PC-3 (cell line): ENCODE measurements around the gene LINGO4. TPM values are rescaled to one million over a fixed set of nuclear protein-coding genes. Genes with fewer than 3 reads are reported as not detected.

Source experiments
- ATAC-seq: fragments of 200-7000 bp; cut with Tn5 transposase; 2 replicates; pipeline ENCODE4 v1.9.1; 2020; ENCODE audit warnings: mild to moderate bottlenecking, moderate library complexity
- BruUV-seq: library from RNA; stranded (reverse); fragments of 400-500 nt; replicated peaks from 2 replicates; lab custom pipeline; 2021; lab: Mats Ljungman, UMichigan
- CTCF ChIA-PET: fragments of 300-600 bp; sonication (Branson Sonifier 250); formaldehyde crosslinking; loops from one replicate; lab custom pipeline; 2022; ENCODE audit warnings: antibody characterized with exemption; lab: Charles Lee
- POLR2A ChIA-PET: fragments of 300-600 bp; sonication (Branson Sonifier 250); formaldehyde crosslinking; loops from one replicate; lab custom pipeline; 2022; ENCODE audit warnings: antibody characterized with exemption; ENCODE audit not compliant: unreplicated experiment; lab: Charles Lee
- DNase-seq: peaks from one replicate; pipeline ENCODE4 v3.0.0-alpha.2; 2015
- H2AFZ ChIP-seq: fragments of 300-600 bp; sonication (generic); 2 replicates; pipeline ENCODE4 v1.6.0; 2016; ENCODE audit warnings: antibody characterized with exemption, low read length
- H3F3A ChIP-seq: fragments of 300-600 bp; sonication (generic); one replicate; pipeline ENCODE4 v1.6.0; 2017; ENCODE audit warnings: antibody characterized with exemption, low read length, control low read depth, mild to moderate bottlenecking; ENCODE audit not compliant: unreplicated experiment
- H3K27ac ChIP-seq: fragments of 300-600 bp; sonication (generic); 2 replicates; pipeline ENCODE4 v1.5.1; 2016; ENCODE audit warnings: mild to moderate bottlenecking, low read length
- H3K27me3 ChIP-seq: fragments of 300-600 bp; sonication (generic); 2 replicates; pipeline ENCODE4 v1.6.1; 2016; ENCODE audit warnings: low read length, mixed read lengths
- H3K36me3 ChIP-seq: fragments of 300-600 bp; sonication (generic); 2 replicates; pipeline ENCODE4 v1.6.1; 2016; ENCODE audit warnings: low read depth, mixed run types, low read length, mixed read lengths
- H3K4me1 ChIP-seq: fragments of 300-600 bp; sonication (generic); 2 replicates; pipeline ENCODE4 v1.5.1; 2016; ENCODE audit warnings: low read length; ENCODE audit not compliant: insufficient read depth
- H3K4me2 ChIP-seq: fragments of 300-600 bp; sonication (generic); 2 replicates; pipeline ENCODE4 v1.6.0; 2016; ENCODE audit warnings: low read length
- H3K4me3 ChIP-seq: fragments of 300-600 bp; sonication (generic); 2 replicates; pipeline ENCODE4 v1.5.1; 2016; ENCODE audit warnings: mild to moderate bottlenecking, low read length, mixed read lengths
- H3K79me2 ChIP-seq: fragments of 300-600 bp; sonication (generic); 2 replicates; pipeline ENCODE4 v1.6.1; 2017; ENCODE audit warnings: low read length, mixed read lengths
- H3K9ac ChIP-seq: fragments of 300-600 bp; sonication (generic); 2 replicates; pipeline ENCODE4 v1.6.0; 2016; ENCODE audit warnings: mild to moderate bottlenecking, low read length
- H3K9me2 ChIP-seq: fragments of 300-600 bp; sonication (generic); replicated peaks from 2 replicates; pipeline ENCODE4 v1.6.1; 2016; ENCODE audit warnings: mixed run types, low read length, mixed read lengths
- H3K9me3 ChIP-seq: fragments of 300-600 bp; sonication (generic); 2 replicates; pipeline ENCODE4 v1.6.1; 2016; ENCODE audit warnings: low read length, mixed read lengths
- H4K20me1 ChIP-seq: fragments of 300-600 bp; sonication (generic); 2 replicates; pipeline ENCODE4 v1.6.1; 2016; ENCODE audit warnings: low read length, mixed read lengths
- EZH2 ChIP-seq: fragments of 300-600 bp; sonication (generic); IDR thresholded peaks from one replicate; pipeline ENCODE4 v1.6.1; 2017; ENCODE audit warnings: antibody characterized with exemption, mild to moderate bottlenecking, low read length; ENCODE audit not compliant: unreplicated experiment
- EZH2phosphoT487 ChIP-seq: fragments of 300-600 bp; sonication (generic); IDR thresholded peaks from 2 replicates; pipeline ENCODE4 v1.6.1; 2018; ENCODE audit warnings: mild to moderate bottlenecking, antibody characterized with exemption, low read length, borderline replicate concordance
- intact Hi-C: fragments of 100-400 bp; cut with micrococcal nuclease; formaldehyde crosslinking; loops from 2 replicates; pipeline ENCODE4 v1.9.0; 2023
- total RNA-seq: library from RNA; depleted of rRNA; stranded (reverse); fragments of >200 nt; gene quantifications from 2 replicates; pipeline ENCODE4 v1.2.3, GENCODE V29; 2014
- TF ChIP-seq, protein P1 (sequence below): fragments of 300-600 bp; sonication (generic); conservative IDR thresholded peaks from 2 replicates; pipeline ENCODE4 v1.5.1; 2017; ENCODE audit warnings: antibody characterized with exemption, low read depth, mild to moderate bottlenecking, low read length

LINGO4 gene
- total RNA-seq, 1 experiment from 2014 or later = not detected

- Histone ChIP-seq H4K20me1 (no peaks in the 10 kb centered on the region), H3K79me2 (peaks cover 3% of the 10 kb centered on the region; the same call in 1 of the 2 replicates), H3K36me3 (no peaks in the 10 kb centered on the region), H3K4me1 (peaks cover 58% of the 10 kb centered on the region), H3K27me3 (no peaks in the 10 kb centered on the region), H2AFZ (no peak overlapping the region), H3K27ac (peak overlapping the region; percentile 83), H3K9ac (peak overlapping the region; percentile 38), H3K4me2 (peak overlapping the region; percentile 36), H3F3A (no peaks in the 10 kb centered on the region), H3K4me3 (no peak overlapping the region), H3K9me2 (no peaks in the 10 kb centered on the region), H3K9me3 (no peaks in the 10 kb centered on the region)
- ATAC-seq (no peak), DNase-seq (no peak)
- intact Hi-C loops = loop anchor here (2.0 to 10.0 kb wide), 3 partner anchors 46 to 492 kb away; partner anchors contain the start of genes RFX5, SNX27 and TDRKH
- ChIA-PET POLR2A (interaction anchor here (0.6 kb wide), 1 partner anchor 468 kb away, joined by 3 read pairs; no protein-coding TSS in a partner anchor), CTCF (interaction anchor here (0.5 to 1.3 kb wide), 11 partner anchors 40 to 647 kb away, joined by 3 to 13 read pairs (median 4); partner anchors contain the start of gene VPS72)
- BruUV-seq = no TSS peak
- TF ChIP-seq EZH2 (no peak), EZH2phosphoT487 (no peak)
- TF ChIP-seq, protein P1, sequence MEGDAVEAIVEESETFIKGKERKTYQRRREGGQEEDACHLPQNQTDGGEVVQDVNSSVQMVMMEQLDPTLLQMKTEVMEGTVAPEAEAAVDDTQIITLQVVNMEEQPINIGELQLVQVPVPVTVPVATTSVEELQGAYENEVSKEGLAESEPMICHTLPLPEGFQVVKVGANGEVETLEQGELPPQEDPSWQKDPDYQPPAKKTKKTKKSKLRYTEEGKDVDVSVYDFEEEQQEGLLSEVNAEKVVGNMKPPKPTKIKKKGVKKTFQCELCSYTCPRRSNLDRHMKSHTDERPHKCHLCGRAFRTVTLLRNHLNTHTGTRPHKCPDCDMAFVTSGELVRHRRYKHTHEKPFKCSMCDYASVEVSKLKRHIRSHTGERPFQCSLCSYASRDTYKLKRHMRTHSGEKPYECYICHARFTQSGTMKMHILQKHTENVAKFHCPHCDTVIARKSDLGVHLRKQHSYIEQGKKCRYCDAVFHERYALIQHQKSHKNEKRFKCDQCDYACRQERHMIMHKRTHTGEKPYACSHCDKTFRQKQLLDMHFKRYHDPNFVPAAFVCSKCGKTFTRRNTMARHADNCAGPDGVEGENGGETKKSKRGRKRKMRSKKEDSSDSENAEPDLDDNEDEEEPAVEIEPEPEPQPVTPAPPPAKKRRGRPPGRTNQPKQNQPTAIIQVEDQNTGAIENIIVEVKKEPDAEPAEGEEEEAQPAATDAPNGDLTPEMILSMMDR = no peak
Measured at GRCh38 chr1:151837197-151837596, 32.0 kb upstream of the LINGO4 start.

DNA sequence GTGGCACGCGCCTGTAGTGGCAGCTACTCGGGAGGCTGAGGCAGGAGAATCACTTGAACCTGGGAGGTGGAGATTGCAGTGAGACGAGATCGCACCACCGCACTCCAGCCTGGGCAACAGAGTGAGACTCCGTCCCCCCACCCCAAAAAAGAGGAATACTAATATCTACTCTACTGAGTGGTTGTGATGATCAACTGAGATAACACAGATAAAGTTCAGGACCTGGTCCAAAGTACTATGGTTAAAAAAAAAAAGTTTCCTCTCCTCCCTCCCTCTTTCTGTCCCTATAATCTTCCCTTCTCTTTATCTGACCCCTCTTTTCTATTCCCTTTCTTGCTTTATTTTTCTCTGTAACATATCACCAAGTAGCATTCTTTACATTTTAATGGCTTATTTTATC, 30.4 kb upstream of the LINGO4 start:
- no peak overlapping the region for H3K4me2 ChIP-seq
- H2AFZ ChIP-seq = no peak overlapping the region
- POLR2A ChIA-PET = no interaction called here
- no peaks in the 10 kb centered on the region for H3K27me3 ChIP-seq
- H4K20me1 ChIP-seq = no peaks in the 10 kb centered on the region
- no peak for DNase-seq
- peaks cover 46% of the 10 kb centered on the region for H3K4me1 ChIP-seq
- no peaks in the 10 kb centered on the region for H3F3A ChIP-seq
- no peaks in the 10 kb centered on the region for H3K9me3 ChIP-seq
- peaks cover 3% of the 10 kb centered on the region; the same call in 1 of the 2 replicates for H3K79me2 ChIP-seq
- intact Hi-C loops = loop anchor here (10.0 kb wide), 2 partner anchors 221 to 491 kb away; partner anchors contain the start of genes RFX5 and SNX27
- CTCF ChIA-PET = interaction anchor here (0.9 to 1.3 kb wide), 4 partner anchors 13 to 554 kb away, joined by 3 to 13 read pairs (median 4); no protein-coding TSS in a partner anchor
- no peak overlapping the region for H3K4me3 ChIP-seq
- TF ChIP-seq EZH2 (no peak), EZH2phosphoT487 (no peak)
- TF ChIP-seq, protein P1 = no peak
- no peak overlapping the region; the same call in 1 of the 2 replicates for H3K9ac ChIP-seq
- H3K36me3 ChIP-seq = no peaks in the 10 kb centered on the region
- no TSS peak for BruUV-seq
- no peak for ATAC-seq
- H3K27ac ChIP-seq = peak overlapping the region; percentile 83
- no peaks in the 10 kb centered on the region for H3K9me2 ChIP-seq

- no peak overlapping the region for H3K4me2 ChIP-seq
- DNase-seq (no peak), ATAC-seq (no peak)
- H3K9me2 ChIP-seq = no peaks in the 10 kb centered on the region
- CTCF ChIA-PET = no interaction called here
- no peak overlapping the region for H3K27ac ChIP-seq
- no peaks in the 10 kb centered on the region for H3K79me2 ChIP-seq
- no peaks in the 10 kb centered on the region for H3K36me3 ChIP-seq
- H3K9ac ChIP-seq = no peak overlapping the region
- intact Hi-C loops = loop anchor here (10.0 kb wide), 2 partner anchors 219 to 489 kb away; partner anchors contain the start of genes RFX5 and SNX27
- no peak overlapping the region for H2AFZ ChIP-seq
- H3K9me3 ChIP-seq = no peaks in the 10 kb centered on the region
- BruUV-seq = no TSS peak
- POLR2A ChIA-PET = no interaction called here
- no peak for TF ChIP-seq EZH2phosphoT487
- TF ChIP-seq, protein P1 = no peak
- no peak for TF ChIP-seq EZH2
- H4K20me1 ChIP-seq = no peaks in the 10 kb centered on the region
- no peaks in the 10 kb centered on the region for H3K27me3 ChIP-seq
- no peak overlapping the region for H3K4me3 ChIP-seq
- no peaks in the 10 kb centered on the region for H3F3A ChIP-seq
- peaks cover 33% of the 10 kb centered on the region for H3K4me1 ChIP-seq
Measured at GRCh38 chr1:151834239-151834638, 29.0 kb upstream of the LINGO4 start.
